Nephron progenitor cell (in vitro differentiated cells): ENCODE data around the gene QSER1.

Experiments used
- DNase-seq: peaks from one replicate; pipeline ENCODE4 v3.0.0; 2021
- H3K27ac Mint-ChIP-seq: 2 replicates; pipeline ENCODE4 v1.8.0; 2021; ENCODE audit warnings: mild to moderate bottlenecking, moderate library complexity, mixed read lengths
- H3K27me3 Mint-ChIP-seq: 2 replicates; pipeline ENCODE4 v1.8.0; 2021; ENCODE audit warnings: mild to moderate bottlenecking, low read depth, mixed read lengths; ENCODE audit not compliant: poor library complexity
- H3K36me3 Mint-ChIP-seq: 2 replicates; pipeline ENCODE4 v1.8.0; 2021; ENCODE audit warnings: low read depth, mixed read lengths
- H3K4me1 Mint-ChIP-seq: 2 replicates; pipeline ENCODE4 v1.8.0; 2021; ENCODE audit warnings: mixed read lengths
- H3K4me3 Mint-ChIP-seq: 2 replicates; pipeline ENCODE4 v1.8.0; 2021; ENCODE audit warnings: mild to moderate bottlenecking, moderate library complexity, mixed read lengths
- H3K9me3 Mint-ChIP-seq: 2 replicates; pipeline ENCODE4 v1.8.0; 2021; ENCODE audit warnings: mild to moderate bottlenecking, moderate library complexity, mixed read lengths
- CTCF ChIP-seq: fragments of 200-600 bp; sonication (generic); IDR thresholded peaks from 2 replicates; pipeline ENCODE4 v1.5.0; 2021; ENCODE audit warnings: antibody characterized with exemption

QSER1 gene

GRCh38 chr11:32892355-32893092, at the start of gene QSER1:
QSER1 (plus strand) TSS chr11:32892811; CDS start chr11:32893126, 315 bp downstream.
- H3K36me3 Mint-ChIP-seq, result peaks cover 28% of the 10 kb centered on the region
- H3K4me1 Mint-ChIP-seq, result peaks cover 50% of the 10 kb centered on the region
- no peaks in the 10 kb centered on the region for H3K27me3 Mint-ChIP-seq
- no peak for TF ChIP-seq CTCF
- H3K27ac Mint-ChIP-seq, result peak within 1 kb of the TSS; percentile 99
- peak within 1 kb of the TSS; percentile 95 for H3K4me3 Mint-ChIP-seq
- DNase-seq, result peak; percentile 78
- peaks cover 23% of the 10 kb centered on the region for H3K9me3 Mint-ChIP-seq

GRCh38 chr11:32843544-32843943, 49.1 kb upstream of the QSER1 start:
- Mint-ChIP-seq H3K27ac (no peak overlapping the region), H3K4me1 (no peaks in the 10 kb centered on the region), H3K9me3 (no peaks in the 10 kb centered on the region), H3K27me3 (no peaks in the 10 kb centered on the region), H3K4me3 (no peak overlapping the region), H3K36me3 (no peaks in the 10 kb centered on the region)
- no peak for TF ChIP-seq CTCF
- no peak for DNase-seq

GRCh38 chr11:32847511-32847910, 45.1 kb upstream of the QSER1 start:
- TF ChIP-seq CTCF, result no peak

GRCh38 chr11:32849761-32850160, 42.9 kb upstream of the QSER1 start:
- H3K36me3 Mint-ChIP-seq, result no peaks in the 10 kb centered on the region
- no peak overlapping the region for H3K4me3 Mint-ChIP-seq
- H3K9me3 Mint-ChIP-seq, result no peaks in the 10 kb centered on the region
- H3K4me1 Mint-ChIP-seq, result no peaks in the 10 kb centered on the region
- DNase-seq, result no peak
- no peak overlapping the region for H3K27ac Mint-ChIP-seq
- TF ChIP-seq CTCF, result no peak
- peaks cover 18% of the 10 kb centered on the region for H3K27me3 Mint-ChIP-seq

More at GRCh38 chr11:32847511-32847910, 45.1 kb upstream of the QSER1 start:
- H3K27ac Mint-ChIP-seq, result no peak overlapping the region
- no peaks in the 10 kb centered on the region for H3K4me1 Mint-ChIP-seq
- H3K27me3 Mint-ChIP-seq, result peaks cover 8% of the 10 kb centered on the region
- no peaks in the 10 kb centered on the region for H3K9me3 Mint-ChIP-seq
- no peak for DNase-seq
- H3K4me3 Mint-ChIP-seq, result no peak overlapping the region
- no peaks in the 10 kb centered on the region for H3K36me3 Mint-ChIP-seq

- Mint-ChIP-seq H3K27me3 (peaks cover 19% of the 10 kb centered on the region), H3K36me3 (no peaks in the 10 kb centered on the region), H3K4me1 (no peaks in the 10 kb centered on the region), H3K4me3 (no peak overlapping the region), H3K9me3 (no peaks in the 10 kb centered on the region), H3K27ac (no peak overlapping the region)
- TF ChIP-seq CTCF, result no peak
- no peak for DNase-seq
Measured at GRCh38 chr11:32851251-32851650, 41.4 kb upstream of the QSER1 start.

DNA sequence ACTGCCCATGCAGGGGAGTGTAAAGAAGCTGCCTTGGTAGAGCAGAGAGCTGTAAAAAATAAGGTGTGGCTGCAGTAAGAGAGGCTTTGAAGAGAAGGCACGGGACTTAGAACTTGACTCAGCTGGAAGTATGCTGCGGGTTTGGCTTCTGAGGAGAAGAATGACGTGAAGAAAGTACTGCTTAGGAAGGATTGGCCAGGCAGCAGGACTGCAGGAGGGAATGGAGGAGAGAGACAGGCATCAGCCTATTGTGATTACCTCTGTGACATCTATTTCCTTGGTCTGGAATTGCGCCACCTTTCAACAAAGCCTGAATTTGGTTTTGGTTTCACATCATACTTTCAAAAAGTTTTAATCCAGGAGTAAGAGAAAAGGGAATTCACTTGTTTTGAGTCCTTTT, 40.4 kb upstream of the QSER1 start:
- TF ChIP-seq CTCF, result no peak
- H3K36me3 Mint-ChIP-seq, result no peaks in the 10 kb centered on the region
- DNase-seq, result no peak
- peaks cover 22% of the 10 kb centered on the region for H3K27me3 Mint-ChIP-seq
- no peak overlapping the region for H3K27ac Mint-ChIP-seq
- H3K4me3 Mint-ChIP-seq, result no peak overlapping the region
- no peaks in the 10 kb centered on the region for H3K9me3 Mint-ChIP-seq
- no peaks in the 10 kb centered on the region for H3K4me1 Mint-ChIP-seq
